NCI-H146 (cell line): ENCODE measurements around the gene TBC1D13.
"Not testable (repeated sequence)": the region's sequence is repeated elsewhere in the genome, so short reads cannot be mapped to it uniquely, and the experiment has no call there.

Experiments used
- DNase-seq: peaks from one replicate; lab custom pipeline; 2025; lab: John Stamatoyannopoulos, UW

Gene TBC1D13

GRCh38 chr9:128820665-128821583 is 33.9 kb downstream of the TBC1D13 start:
- no peak for DNase-seq

- no peak for DNase-seq
These were observed 34.7 kb downstream of the TBC1D13 start for GRCh38 chr9:128821584-128822406.

- DNase-seq: no peak
These were observed 35.5 kb downstream of the TBC1D13 start for GRCh38 chr9:128822407-128823042.

- no peak for DNase-seq
These were observed 36.4 kb downstream of the TBC1D13 start for GRCh38 chr9:128823362-128823902.

- DNase-seq: no peak
These were observed 36.9 kb downstream of the TBC1D13 start for GRCh38 chr9:128823903-128824406.

DNA sequence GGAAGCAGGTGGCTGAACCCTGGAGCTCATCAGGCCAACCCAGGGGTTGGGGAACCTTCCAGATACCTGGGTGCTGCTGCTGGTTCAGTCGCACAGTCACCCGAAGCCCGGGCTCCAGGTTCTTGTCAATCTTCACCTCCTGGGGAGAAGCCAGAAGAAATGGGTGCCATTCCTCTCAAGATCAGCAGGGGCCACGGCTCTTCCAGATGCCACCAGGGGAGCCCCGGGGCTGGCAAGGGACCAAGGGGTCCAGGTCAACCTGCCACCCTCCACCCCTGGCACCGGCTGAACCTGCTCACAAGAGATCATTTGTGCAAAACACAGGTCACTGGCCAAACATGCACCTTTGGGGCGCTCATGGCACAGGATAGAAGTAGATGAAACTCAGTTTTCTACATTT is 37.9 kb downstream of the TBC1D13 start:
- no peak for DNase-seq

GRCh38 chr9:128825923-128826700 is 39.1 kb downstream of the TBC1D13 start:
- DNase-seq: no peak

GRCh38 chr9:128828267-128828666 is 41.2 kb downstream of the TBC1D13 start:
- DNase-seq: no peak

DNA sequence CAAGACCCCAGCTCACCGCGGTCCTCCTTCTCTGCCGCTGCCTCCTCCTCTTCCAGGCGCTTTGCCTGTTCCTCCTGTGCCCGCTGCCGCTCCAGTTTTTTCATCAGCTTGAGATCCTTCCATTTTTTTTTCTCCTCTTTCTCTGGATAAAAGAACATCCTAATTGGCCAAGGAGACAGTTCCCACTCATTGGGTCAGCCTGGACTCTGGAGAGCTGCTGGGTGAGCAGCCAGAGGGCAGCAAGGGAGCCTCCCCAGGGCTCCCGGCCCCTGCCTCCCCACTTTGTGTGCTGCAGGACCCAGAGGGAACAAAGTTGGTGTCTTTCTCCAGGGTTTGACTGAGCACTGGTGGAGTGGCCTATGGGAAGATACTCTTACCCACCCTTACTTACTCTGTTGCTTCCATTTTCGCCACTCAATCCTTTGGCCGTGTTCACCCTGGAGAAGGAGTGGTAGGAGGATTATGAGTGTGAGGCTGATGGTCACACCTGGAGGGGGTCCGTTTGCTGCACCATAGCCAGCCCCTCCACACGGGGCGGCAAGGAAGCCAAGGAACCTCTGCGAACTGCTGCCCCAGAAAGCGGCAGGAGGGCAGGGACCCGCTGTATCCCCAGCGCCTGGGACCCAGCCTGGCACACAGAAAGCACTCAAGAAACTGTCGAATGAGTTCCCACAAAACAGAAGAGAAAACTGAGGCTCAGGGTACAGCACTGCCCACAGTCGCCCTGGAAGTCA is 41.8 kb downstream of the TBC1D13 start:
- no peak for DNase-seq

- peak; percentile 88 for DNase-seq
These were observed 42.6 kb downstream of the TBC1D13 start, which contains the start of gene SPOUT1 for GRCh38 chr9:128829477-128830251. Gene SPOUT1 (minus strand): TSS chr9:128829794. CDS start chr9:128829780, 14 bp downstream.

- DNase-seq: no peak
These were observed 46.6 kb downstream of the TBC1D13 start for GRCh38 chr9:128833696-128834095.

DNA sequence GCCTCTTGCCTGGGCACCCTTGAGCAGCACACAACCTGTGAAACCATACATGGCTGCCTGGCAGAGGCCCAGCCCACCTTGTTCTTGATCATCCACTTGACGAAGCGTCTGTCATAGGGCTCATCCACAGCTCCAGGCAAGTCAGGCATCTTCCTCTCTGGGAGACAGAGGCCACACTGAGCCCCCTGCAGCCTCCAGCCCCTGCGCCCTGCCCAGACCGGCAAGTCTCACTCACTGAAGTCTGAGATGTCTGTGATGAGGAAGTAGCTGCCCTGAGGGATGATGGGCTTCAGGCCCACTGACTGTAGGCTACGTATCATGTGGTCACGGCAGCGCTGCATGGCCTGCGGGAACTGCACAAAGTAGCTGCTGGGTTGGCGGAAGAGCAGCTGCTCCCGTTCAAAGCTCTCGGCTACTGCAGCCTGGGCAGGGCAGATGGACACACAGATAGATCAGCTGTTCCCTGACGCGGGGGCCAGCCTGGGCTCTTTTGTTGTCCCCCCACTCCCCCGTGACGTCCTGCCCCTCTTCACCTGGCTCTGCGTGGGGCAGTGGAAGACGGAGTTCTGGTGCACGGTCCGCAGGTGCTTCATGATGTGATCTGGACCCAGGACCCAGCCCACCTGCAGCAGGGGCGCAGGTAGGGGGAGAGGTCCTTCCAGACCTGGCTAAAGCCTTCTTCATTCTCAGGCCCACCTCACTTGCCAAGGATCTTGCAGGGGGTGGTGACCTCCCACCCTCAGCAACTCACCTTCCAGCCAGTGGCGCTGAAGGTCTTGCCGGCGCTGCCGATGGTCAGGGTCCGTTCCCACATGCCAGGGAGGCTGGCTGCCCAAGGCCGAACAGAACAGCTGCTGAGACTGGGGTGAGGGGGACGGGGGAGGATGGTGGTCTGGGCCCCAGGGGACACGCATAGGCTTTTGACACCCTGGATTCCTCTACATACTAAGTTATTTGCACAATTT is 48.5 kb downstream of the TBC1D13 start:
- DNase-seq: no peak

DNA sequence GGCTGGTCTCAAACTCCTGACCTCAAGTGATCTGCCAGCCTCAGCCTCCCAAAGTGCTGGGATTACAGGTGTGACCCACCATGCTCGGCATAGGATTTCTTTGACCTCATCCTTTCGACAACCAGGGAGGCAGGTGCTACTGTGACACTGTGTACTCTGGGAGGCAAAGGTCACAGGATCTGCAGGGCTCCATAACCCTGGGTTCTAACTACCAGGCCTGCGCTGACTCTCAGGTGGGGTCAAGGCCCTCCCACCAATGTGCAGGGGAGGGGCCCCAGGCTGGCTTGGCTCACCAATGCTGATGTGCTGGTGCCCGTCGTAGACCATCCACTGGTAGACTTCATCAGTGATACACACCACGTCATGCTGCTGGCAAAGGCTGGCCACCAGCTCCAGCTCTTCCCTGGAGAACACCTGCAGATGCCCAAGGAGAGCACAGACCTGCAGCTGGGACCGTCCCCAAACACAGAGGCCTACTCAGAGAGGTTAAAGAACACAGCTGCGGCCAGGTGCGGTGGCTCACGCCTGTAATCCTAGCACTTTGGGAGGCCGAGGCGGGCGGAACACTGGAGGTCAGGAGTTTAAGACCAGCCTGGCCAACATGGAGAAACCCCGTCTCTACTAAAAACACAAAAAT is 49.6 kb downstream of the TBC1D13 start:
- DNase-seq: no peak

GRCh38 chr9:128838338-128838737 is 51.3 kb downstream of the TBC1D13 start:
- no peak for DNase-seq

GRCh38 chr9:128840524-128840923 is 53.5 kb downstream of the TBC1D13 start:
- DNase-seq: no peak

- no peak for DNase-seq
These were observed 54.8 kb downstream of the TBC1D13 start for GRCh38 chr9:128841694-128842492.

DNA sequence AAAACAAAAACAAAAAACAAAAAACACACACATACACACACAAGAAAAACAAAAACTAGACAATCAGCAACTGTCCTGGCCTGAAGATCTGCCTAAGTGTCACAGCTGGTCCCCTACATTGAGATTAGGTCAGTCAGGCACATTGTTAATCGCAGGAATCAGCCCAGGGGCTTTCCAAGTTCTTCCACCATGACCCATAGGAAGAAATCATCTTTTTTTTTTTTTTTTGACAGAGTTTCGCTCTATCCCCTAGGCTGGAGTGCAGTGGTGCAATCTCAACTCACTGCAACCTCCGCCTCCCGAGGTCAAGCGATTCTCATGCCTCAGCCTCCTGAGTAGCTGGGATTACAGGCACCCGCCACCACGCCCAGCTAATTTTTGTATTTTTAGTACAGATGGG is 56.1 kb downstream of the TBC1D13 start:
- DNase-seq: not testable (repeated sequence)
